T1000 (cell line): ENCODE results near the gene FLNA.
"Not testable (repeated sequence)": the region's sequence is repeated elsewhere in the genome, so short reads cannot be mapped to it uniquely, and the experiment has no call there.

Source experiments
- DNase-seq: peaks from one replicate; lab custom pipeline; 2025; ENCODE audit warnings: mixed read lengths; lab: John Stamatoyannopoulos, UW

FLNA gene

DNA sequence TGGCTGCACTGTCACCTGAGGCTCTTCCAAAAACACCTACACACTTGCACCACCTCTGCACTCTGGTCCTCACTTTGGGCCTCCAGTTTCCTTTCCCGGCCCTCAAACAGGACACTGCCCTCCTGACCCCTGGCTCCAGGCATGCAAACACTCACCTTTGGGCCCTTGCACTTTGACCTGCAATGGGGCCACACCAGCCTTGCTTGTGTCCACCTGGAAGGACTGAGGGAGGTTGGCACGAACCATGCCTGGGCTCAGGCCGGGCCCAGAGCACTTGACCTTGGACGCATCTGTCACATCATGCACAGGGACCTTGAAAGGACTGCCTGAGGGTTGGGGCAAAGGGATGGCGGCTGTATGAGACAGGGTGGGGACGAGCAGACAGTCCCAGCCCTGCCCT lies 15.6 kb downstream of the FLNA start:
- no peak for DNase-seq

DNA sequence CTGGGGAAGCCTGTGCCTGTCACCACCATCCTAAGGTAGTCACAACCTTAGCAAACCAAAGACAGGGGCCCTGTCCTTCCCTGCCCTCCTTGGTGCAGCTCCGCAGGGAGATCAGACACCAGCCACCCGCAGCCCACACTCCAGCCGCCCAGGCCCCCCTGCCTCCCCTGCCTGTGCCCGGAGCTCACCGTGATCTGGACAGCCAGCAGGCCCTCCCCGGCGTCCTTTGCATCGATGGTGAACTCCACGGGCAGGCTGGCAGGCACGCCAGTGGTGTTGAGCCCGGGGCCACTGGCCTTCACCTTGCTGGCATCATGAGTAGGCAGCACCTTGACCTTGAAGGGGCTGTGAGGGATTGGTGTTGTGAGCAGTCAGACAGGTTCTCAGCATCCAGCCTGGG lies 16.4 kb downstream of the FLNA start:
- no peak for DNase-seq

DNA sequence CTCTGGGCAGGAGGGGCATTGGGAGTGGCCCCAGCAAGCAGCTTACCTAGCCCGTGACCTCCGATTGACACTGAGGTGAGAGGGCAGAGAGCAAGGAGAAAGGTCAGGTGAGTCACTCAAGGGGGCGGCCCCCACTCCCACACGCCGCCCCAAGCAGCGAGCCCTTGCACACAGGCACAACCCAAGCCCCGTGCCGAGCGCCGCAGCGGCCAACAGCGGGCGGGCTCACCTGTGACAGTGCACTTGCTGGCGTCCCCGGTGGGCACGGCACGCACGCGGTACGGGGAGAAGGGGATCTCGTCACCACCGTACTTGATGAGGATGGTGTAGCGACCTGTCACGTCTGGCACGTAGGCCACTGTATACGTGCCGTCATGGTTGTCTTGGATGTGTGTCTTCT lies 17.2 kb downstream of the FLNA start:
- no peak for DNase-seq

DNA sequence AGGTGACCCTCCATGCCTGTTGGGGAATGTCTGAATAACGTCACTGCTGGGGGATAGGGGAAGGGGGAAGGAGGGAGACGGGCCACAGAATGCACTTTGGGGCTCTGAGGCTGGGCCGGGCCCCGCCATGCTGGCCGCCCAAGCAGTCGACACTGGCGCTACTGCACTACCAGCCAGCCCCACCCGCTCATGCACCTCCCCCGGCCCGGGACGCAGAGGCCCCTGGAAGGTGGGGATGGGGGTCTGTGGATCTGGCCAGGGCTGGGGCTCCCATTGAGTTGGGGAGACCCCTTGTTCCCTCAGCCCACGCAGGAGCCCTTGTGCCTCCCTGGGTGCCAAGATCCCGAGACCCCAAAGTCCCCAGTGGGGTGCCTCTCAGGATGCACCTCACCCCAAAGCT lies 17.8 kb downstream of the FLNA start:
- no peak for DNase-seq

DNA sequence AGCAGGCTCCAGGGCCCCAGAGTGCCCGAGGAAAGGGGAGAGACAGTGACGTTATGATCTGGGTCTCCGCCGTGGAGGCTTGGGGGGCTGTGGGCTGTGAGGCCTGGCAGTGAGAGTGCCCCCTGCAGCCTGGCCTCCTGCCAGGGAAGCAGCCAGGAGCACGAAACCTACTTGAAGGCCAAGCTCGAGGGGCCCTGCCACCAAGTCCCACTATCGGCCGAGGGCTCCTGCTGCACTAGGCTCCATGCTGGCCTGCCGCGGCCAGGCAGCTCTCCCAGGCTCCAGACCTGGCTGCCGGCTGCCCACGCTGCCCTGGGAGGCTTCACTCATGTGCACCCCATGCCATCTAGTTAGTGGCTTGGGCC lies 18.7 kb downstream of the FLNA start:
- no peak for DNase-seq

DNA sequence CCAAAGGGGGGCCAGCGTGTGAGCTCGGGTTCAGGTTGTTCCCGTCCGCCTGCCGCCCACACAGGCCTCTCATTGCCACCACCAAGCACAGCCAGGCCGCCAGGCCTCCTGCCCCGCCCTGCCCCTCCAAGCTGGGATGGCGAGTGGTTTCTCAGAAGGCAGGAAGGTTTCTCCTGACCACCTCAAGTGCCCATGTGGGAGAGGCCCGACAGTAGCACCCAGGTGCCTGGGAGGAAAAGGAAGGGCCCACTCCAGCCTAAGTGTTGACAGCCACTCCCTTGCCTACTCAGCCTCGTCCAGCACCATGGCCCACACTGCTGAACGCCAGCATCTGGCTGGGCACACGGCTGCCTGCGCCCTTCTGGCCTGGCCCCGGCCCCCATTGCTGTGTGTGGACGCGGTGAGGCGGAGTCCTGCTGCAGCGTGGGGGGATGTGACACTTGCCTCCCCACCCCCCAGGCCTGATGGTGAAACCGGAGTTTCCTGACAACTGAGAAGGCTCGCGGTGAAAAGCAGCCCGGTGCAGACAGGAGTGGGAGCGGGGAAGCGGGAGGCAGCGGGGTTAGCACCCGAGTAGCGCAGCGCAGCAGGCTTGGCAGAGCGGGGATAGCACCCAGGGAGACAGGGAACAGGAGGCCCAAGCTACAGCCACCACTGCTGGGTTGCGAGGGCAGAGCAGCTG lies 19.2 kb downstream of the FLNA start:
- DNase-seq = no peak

DNA sequence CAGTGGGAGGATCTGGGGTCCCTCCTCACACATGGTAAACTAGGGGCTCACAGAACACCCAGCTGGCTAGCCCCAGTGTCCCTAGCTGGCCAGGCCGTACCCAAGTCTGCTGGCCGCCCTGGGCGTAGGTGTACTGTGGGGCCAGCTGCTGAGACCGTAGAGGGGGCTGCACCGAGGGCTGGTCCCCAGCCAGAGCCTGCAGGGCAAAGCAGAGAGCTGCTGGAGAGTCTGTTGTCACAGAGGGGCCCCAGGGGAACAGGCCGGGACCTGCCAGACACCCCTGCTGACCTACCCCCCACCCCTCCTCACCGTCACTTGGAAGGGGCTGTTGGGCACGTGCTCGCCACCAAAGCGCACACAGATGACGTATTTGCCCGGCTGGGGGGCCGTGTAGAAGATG lies 19.9 kb downstream of the FLNA start:
- no peak for DNase-seq

DNA sequence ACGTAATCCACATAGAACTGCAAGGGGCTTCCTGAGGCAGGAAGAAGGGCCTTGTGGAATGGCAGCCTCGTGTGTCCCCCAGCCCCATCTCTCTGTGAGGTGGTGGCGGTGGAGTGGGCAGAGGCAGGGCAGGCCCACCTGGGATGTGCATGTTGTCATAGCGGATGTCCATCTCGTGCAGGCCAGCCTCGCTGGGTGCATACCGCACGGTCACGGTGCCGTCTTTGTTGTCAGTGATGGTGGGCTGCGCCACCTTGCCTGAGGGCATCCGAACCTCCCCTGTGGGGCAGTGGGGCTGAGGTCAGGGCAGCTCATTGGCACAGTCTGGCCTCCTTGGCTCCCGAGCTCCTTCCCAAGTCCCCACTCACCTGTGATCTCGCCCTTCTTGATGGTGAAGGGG lies 20.4 kb downstream of the FLNA start:
- no peak for DNase-seq

DNA sequence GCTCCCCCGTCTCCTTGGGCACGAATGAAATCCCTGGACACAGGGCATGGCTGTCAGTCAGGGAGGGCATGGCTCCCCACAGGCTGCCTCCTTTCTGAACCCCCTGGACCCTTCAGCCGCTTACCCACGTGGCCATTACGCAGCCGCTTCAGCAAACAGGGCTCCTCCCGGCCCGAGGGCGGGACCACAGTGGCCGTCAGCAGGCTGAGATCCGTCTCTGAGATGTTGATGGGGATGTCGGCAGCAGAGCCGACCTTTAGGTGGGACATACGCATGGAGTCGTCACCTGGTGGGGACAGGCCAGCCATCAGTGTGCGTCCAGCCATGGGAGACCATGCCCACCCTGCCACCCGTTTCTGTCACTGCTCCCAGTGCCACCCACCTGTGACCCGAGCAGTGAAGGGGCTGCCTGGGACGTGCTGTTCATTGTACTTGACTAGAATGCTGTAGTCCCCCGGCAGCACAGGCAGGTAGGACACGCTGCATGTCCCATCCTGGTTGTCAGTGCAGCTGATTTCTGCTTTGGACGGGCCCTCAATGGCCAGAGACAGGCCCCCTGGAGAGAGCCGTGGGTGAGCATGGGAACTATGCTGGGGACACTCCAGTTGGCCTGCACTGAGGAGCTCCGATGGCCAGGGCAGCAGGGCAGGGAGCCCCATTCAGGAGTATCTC lies 21.1 kb downstream of the FLNA start:
- DNase-seq = no peak

DNA sequence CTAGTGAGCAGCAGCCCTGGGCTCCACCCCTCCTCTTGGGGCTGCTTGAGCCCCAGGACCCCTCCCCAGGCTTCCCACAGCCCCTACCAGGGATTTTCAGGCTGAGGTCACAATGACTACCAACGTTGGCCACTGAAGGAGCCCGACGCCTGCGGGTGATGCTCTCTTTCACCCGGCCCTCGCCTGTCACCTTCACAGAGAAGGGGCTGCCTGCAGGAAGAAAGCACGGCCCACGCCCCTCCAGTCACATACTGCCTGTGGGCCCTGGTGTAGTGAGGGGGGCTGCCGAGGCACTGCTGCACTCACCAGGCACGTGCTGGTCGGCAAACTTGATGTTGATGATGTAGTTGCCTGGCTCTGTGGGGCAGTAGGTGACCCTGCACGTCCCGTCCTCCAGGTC lies 22.0 kb downstream of the FLNA start:
- no peak for DNase-seq

DNA sequence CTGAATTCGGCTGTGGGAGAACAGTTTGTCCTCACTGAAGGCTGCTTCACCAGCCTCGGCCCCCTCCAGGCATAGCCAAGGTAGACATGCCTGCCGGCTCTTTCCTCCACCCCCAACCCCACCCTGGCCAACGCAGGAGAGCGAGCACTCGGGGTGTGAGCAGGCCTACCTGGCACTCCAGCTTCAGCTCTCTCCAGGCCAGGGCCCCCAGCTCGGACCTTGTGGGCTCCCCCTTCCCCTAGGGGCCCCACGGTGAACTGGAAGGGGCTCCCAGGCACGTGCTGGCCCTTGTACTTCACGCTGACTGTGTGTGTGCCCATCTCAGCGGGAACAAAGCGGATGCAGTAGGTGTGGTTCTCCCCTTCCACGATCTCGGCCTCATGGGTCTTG lies 22.4 kb downstream of the FLNA start:
- DNase-seq = no peak

DNA sequence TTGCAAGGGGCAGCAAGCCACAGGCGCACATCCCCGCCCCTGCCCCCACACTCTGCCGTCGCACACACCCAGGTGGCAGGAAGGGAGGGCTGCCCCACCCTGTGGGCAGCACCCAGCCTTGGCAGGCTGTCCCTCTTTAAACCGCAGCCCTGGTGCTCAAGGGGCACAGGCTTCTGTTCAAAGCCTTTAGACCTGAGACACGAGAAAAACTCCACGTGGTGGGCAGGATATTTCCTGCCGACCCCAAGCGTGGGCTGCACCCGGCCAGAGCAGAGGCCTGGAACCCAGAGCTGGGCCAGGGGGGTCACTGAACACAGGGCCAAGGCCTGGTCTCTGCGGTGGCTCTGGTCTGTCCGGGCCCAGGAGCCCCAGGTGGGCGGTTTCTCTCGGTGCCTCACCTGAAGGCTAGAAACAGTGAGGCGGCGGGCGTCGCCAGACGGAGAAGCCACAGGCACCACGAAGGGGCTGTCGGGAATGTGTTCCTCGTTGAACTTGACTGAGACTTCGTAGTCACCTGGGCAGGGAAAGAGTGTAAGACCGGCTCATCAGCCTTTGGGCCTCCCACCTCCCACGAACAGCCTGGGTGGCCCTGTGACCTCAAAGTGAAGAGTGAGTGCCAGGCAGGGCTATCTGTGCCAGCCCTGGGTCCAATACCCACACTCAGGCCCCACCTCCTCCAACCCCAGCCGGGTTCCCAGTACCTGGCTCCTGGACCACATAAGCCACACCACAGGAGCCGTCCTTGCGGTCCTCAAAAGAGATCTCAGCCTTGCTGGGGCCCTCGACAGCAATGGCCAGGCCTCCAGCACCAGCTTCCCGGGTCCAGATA lies 23.0 kb downstream of the FLNA start:
- DNase-seq = no peak

DNA sequence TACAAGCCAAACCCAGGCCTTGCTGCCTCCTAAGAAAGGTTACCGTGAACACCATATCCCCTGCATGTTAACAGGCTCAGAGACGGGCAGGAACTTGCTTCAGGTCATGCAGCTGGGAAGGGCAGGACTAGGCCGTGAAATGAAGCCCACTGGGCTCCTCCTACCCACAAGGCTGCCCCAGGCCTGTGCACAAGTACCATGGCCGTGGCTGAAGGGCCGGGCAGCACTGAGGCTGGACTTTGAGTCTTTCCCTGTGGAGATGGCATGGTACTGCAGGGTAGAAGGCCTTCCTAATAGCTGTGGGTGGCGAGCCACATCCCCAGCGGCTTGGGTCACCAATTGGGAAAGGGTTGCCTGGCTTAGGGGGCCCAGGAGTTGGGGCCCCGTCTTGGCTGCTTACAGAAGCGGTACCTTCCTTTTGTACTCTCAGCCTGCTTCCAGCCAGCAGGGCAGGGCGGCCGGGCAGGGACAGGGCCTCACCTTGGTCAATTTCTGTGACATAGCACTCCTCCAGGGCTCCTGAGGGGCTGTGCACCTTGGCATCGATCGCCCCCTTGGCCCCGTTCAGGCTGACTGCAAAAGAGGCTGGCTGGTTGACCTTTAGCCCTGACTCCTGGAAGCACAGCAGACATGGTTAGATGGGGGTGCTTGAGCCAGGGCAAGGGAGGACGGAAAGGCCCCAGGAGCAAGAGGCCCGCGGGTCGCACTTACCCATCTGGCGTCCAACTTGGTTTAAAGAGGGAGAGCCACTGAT lies 23.8 kb downstream of the FLNA start:
- no peak for DNase-seq

DNA sequence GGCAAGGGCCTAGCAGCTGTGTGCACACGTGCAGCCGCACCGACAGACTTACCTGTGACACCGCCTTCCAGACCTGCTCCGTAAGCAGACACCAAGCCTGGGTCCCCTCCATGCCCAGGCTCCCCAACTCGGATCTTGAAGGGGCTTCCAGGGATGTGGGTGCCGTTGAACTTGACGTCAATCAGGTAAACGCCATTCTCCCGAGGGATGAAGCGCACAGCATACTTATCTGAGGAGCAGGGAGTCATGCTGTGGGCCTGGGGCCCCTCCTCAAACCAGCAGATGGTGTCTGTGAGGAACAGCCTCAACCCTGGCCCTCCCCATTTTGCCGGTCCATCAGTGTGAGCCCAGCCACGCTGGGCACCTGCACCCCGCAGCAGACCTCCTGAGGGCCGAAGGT lies 24.5 kb downstream of the FLNA start:
- DNase-seq = no peak

DNA sequence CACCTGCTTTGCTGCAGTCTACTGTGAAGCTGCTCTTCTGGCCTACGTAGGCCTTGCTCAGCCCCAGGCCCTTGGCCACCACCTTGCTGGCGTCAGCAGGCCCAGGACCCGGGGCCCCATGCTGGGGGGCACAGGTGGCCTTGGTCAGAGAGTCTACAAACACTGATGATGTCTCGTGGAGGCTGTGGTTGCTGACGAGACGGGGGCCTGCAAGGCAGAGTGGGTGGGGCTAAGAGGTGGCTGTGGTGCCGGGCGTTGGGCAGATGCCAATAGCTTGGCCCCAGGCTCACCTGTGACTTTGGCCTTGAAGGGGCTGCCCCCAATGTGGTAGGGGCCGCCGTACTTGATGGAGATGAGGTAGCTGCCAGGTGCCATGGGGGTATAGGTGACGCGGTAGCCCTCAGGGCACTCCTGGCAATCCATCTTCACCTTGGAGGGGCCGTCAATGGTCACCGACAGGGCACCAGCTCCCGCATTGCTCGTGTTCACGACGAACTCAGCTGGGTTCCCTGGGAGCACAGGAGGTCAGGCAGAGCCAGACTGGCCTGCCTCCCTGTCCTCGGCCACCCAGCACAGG lies 25.0 kb downstream of the FLNA start:
- no peak for DNase-seq

DNA sequence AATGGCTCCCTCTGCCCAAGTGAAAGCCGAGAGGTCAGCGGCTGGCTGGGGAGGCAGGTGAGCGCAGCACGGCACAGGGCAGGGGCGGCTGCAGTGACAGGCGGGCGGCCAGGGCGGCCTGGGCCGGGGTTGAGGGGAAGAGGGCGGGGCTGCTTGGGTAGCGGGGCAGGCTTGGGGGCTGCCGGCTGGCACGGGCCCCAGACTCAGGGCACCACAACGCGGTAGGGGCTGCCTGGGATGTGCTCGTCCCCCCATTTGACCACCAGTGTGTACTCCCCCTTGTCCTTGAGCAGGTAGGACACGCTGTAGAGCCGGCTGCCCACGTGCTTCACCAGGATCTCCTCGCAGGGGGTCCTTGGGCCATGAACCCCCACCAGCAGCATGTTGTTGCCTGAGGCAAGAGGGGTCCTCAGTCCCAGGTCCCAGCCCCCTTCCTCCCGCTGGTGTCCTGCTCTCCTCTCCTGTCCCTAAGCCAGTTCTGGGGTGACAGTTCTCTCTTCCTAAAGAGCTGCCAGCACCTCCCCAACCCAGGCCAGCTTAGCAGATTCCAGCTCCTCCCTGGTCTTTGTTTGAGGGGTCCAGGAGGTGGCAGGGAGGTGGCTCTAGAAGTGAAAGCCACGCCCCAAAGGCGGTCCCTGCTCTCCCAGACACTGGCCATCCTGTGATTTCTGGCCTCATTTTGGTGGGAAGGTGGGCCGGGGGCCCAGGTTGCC lies 25.6 kb downstream of the FLNA start:
- no peak for DNase-seq

DNA sequence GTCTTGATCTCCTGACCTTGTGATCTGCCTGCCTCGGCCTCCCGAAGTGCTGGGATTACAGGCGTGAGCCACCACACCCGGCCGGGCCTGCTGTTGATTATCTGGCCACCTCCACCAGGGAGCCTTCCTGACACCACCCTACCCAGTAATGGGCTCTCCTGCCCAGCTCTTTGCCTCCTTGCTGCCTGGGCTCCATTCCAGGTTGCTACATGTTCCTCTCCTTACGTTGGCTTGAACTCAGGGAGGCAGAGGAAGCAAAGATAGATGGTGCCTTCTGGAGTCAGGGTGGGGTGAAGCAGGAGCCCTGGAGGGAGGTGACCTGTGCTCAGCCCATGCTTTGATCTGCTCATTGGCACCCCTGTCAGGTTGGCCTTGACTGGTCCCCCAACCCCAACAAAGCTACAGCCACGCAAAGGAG lies 26.3 kb downstream of the FLNA start:
- no peak for DNase-seq

DNA sequence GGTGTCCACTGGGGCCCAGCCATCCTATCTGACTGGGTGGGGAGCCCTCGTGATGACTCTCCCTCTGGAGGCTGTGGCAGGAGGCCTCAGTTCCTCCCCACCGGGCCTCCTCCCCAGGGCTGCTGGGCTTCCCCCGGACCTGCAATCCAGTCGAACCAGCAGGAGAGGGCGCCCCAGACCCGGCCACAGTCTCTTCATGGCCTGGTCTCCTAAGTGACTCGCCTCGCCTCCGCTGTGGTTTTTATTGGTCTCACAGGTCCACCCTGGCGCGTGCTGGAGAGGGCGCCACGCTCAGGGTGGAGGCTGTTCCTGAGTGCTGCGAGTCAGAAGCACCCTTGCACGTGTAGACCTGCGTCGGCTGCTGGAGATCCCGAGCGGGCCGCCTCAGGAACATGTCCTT lies 30.8 kb downstream of the FLNA start:
- not testable (repeated sequence) for DNase-seq

DNA sequence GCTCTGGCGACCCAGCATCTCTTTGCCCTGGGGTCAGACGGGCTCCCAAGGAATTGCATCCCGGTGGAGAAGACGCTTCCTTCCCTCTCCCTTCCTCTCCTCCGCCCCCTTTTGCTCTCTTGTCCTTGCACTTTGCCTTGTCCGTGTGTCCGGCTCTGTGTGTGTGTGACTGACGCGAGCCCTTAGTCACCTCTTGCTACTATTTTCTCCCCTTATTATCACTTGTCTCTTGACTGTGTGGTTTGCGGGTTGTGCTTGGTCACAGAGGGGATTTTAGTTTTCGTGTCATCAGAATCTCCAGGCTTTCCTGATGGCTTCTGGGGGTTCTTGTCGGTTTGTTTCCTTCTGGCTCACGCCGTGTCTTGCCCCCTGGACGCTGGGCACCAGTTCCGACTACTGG lies 31.4 kb downstream of the FLNA start:
- not testable (repeated sequence) for DNase-seq

DNA sequence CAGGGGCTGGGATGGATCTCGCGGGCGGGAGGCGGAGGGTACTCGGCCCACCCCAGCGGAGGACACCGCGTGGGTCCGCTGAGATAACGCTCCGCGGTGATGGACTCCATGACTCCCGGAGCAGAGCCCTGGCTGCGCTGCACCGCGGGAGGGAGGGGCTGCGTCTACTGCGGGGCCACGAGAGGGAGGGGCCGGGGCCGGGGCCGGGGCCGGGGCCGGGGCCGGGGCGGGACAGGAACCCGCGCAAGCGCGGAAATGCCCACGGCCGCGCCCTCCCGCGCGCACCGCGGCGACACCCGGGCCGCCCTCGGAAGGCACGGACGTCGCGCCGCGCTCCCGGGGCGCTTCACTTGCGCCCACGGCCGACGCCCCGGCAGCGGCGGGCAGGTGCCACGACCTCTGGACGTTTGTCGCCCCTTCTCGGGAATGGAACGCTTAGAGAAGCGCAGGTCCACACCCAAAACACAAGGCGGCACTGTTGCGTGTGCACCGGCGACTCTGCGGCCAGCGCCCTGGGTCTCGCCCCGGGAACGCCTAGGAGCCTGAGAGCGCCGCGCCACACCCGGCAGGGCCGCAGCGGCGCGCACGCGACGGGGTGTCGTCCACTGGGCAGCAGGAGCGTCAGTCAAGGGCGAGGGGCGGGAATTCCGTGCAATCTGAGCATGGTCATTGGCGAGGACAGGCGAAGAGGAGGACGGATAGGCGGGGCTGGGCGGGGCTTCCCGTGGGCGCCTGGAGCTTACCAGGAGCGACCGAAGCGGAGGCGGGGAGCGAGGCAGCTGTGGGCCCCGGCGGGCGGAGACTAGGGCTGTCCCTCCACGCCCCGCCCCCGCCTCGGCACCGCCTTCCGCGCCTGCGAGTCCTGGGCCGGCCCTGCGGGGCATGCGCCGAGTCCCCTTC lies 32.8 kb downstream of the FLNA start:
- DNase-seq = not testable (repeated sequence)
